Keratinocyte (primary cell): ENCODE data around the gene MGAT2. TPM values are rescaled to one million over a fixed set of nuclear protein-coding genes. Genes with fewer than 3 reads are reported as not detected.
A peak's percentile ranks its signal among the peaks of the same experiment; 100 is the strongest.

Experiments
- DNase-seq: peaks from one replicate; pipeline ENCODE4 v3.0.0-alpha.2; 2011; ENCODE audit warnings: low read depth, missing footprints, low spot score
- FAIRE-seq: peaks from 2 replicates; lab custom pipeline; 2011; peaks lifted over from hg19 to GRCh38; lab: Jason Lieb, UNC
- H2AFZ ChIP-seq: 2 replicates; pipeline ENCODE4 v1.6.0; 2012; ENCODE audit warnings: low read length, control low read depth, inconsistent platforms; ENCODE audit not compliant: control insufficient read depth
- H3K27ac ChIP-seq: 2 replicates; pipeline ENCODE4 v1.5.1; 2011; ENCODE audit warnings: low read length; ENCODE audit not compliant: control insufficient read depth, insufficient read depth
- H3K27me3 ChIP-seq: 3 replicates; pipeline ENCODE4 v1.6.0; 2011; ENCODE audit warnings: low read length; ENCODE audit not compliant: control insufficient read depth, insufficient read depth; ENCODE audit errors: extremely low read depth
- H3K36me3 ChIP-seq, 2 experiments: 2 replicates in 1 of 2; 3 replicates in 1 of 2; pipeline ENCODE4 v1.5.1; 2011; ENCODE audit warnings: low read length in 2 of 2, mild to moderate bottlenecking in 1 of 2; ENCODE audit not compliant: control insufficient read depth in 2 of 2, insufficient read depth in 2 of 2; ENCODE audit errors: extremely low read depth in 1 of 2
- H3K4me1 ChIP-seq: 3 replicates; pipeline ENCODE4 v1.5.1; 2011; ENCODE audit warnings: low read length; ENCODE audit not compliant: control insufficient read depth, insufficient read depth; ENCODE audit errors: extremely low read depth
- H3K4me2 ChIP-seq: 3 replicates; pipeline ENCODE4 v1.6.0; 2011; ENCODE audit warnings: low read depth, low read length; ENCODE audit not compliant: control insufficient read depth, insufficient read depth; ENCODE audit errors: extremely low read depth
- H3K4me3 ChIP-seq, 3 experiments: fragments of 200-600 bp in 1 of 3; sonication (generic) in 1 of 3; 2 replicates in 2 of 3; 3 replicates in 1 of 3; pipeline ENCODE4 v1.5.1; 2011 to 2016; ENCODE audit warnings: low read length in 3 of 3, mild to moderate bottlenecking in 3 of 3, control low read depth in 2 of 3, inconsistent platforms in 1 of 3, low read depth in 1 of 3, mixed read lengths in 1 of 3, mixed run types in 1 of 3, moderate library complexity in 1 of 3; ENCODE audit not compliant: control insufficient read depth in 2 of 3, insufficient read depth in 2 of 3; ENCODE audit errors: extremely low read depth in 1 of 3
- H3K79me2 ChIP-seq: 2 replicates; pipeline ENCODE4 v1.6.0; 2012; ENCODE audit warnings: low read length; ENCODE audit not compliant: control insufficient read depth, insufficient read depth
- H3K9ac ChIP-seq: 3 replicates; pipeline ENCODE4 v1.6.0; 2011; ENCODE audit warnings: low read length; ENCODE audit not compliant: control insufficient read depth, insufficient read depth; ENCODE audit errors: extremely low read depth
- H3K9me1 ChIP-seq: 3 replicates; pipeline ENCODE4 v1.6.0; 2011; ENCODE audit warnings: low read length; ENCODE audit not compliant: control insufficient read depth, insufficient read depth; ENCODE audit errors: extremely low read depth
- H3K9me3 ChIP-seq: 2 replicates; pipeline ENCODE4 v1.5.1; 2012; ENCODE audit warnings: low read depth, low read length; ENCODE audit not compliant: control insufficient read depth
- H4K20me1 ChIP-seq: 3 replicates; pipeline ENCODE4 v1.6.0; 2011; ENCODE audit warnings: low read length; ENCODE audit not compliant: control insufficient read depth, insufficient read depth; ENCODE audit errors: extremely low read depth
- CTCF ChIP-seq, 3 experiments: IDR thresholded peaks in 1 of 3; conservative IDR thresholded peaks in 1 of 3; optimal IDR thresholded peaks in 1 of 3; 2 replicates in 2 of 3; 3 replicates in 1 of 3; pipeline versions ENCODE3 to v1.5.1; 2011; ENCODE audit warnings: low read length in 3 of 3, mild to moderate bottlenecking in 3 of 3, moderate library complexity in 2 of 3, control low read depth in 1 of 3, inconsistent platforms in 1 of 3; ENCODE audit not compliant: insufficient read depth in 2 of 3; ENCODE audit errors: extremely low read depth in 1 of 3
- EZH2 ChIP-seq: IDR thresholded peaks from one replicate; pipeline ENCODE4 v1.6.1; 2012; ENCODE audit warnings: inconsistent platforms, mild to moderate bottlenecking, low read length, moderate library complexity
- dilution Hi-C: fragments of 300-500 bp; cut with MboI; formaldehyde crosslinking; loops from one replicate; pipeline ENCODE4 v1.7.0; 2020; ENCODE audit warnings: low sequenced_read_pairs; ENCODE audit not compliant: extremely low pct_ligation_motif_present
- polyA plus RNA-seq, 5 experiments: library from polyadenylated mRNA; depleted of rRNA in 3 of 5; stranded (reverse) in 3 of 5; stranded (forward) in 1 of 5; unstranded in 1 of 5; fragments of >200 nt; gene quantifications; 1 replicate in 1 of 5; 2 replicates in 3 of 5; 3 replicates in 1 of 5; pipeline versions ENCODE4 v1.2.1 to v1.2.3, GENCODE V29; 2011 to 2012; ENCODE audit warnings: missing spikeins in 2 of 5, low read depth in 1 of 5, low replicate concordance in 1 of 5

Gene MGAT2
- polyA plus RNA-seq, 1 donor (not counting 4 experiments of a cell fraction or from before 2014, with no cell fraction given), result 24.0 TPM

GRCh38 chr14:49598485-49599300 lies 21.9 kb upstream of the MGAT2 start, which contains the start of gene LRR1:
Gene LRR1, plus strand, starts transcription at chr14:49598940. Its CDS starts 81 bp downstream, at chr14:49599021.
- Histone ChIP-seq H3K36me3 (peaks cover 2 to 7% of the 10 kb centered on the region in 2 experiments), H3K9me3 (no peaks in the 10 kb centered on the region), H3K4me3 (peak within 1 kb of the TSS; percentile 82 to 92 (median 90)), H3K27me3 (no peaks in the 10 kb centered on the region), H3K4me2 (peak within 1 kb of the TSS; percentile 86), H4K20me1 (no peaks in the 10 kb centered on the region), H3K27ac (peak within 1 kb of the TSS; percentile 95), H3K4me1 (peaks cover 4% of the 10 kb centered on the region), H2AFZ (peak within 1 kb of the TSS; percentile 96), H3K79me2 (peaks cover 24% of the 10 kb centered on the region), H3K9ac (peak within 1 kb of the TSS; percentile 95), H3K9me1 (no peaks in the 10 kb centered on the region)
- no peak for DNase-seq
- TF ChIP-seq EZH2 (no peak), CTCF (optimal IDR thresholded peaks at IDR 0.05 in 1 of 3, IDR thresholded peaks at IDR 0.05 in 1 of 3, conservative IDR thresholded peaks at IDR 0.05 in 1 of 3; ENCODE audit: extremely low read depth in 1 of 3, insufficient read depth in 2 of 3, low read length in 3 of 3) (no peak)
- FAIRE-seq, result no peak
- dilution Hi-C loops, result no loop called here

DNA sequence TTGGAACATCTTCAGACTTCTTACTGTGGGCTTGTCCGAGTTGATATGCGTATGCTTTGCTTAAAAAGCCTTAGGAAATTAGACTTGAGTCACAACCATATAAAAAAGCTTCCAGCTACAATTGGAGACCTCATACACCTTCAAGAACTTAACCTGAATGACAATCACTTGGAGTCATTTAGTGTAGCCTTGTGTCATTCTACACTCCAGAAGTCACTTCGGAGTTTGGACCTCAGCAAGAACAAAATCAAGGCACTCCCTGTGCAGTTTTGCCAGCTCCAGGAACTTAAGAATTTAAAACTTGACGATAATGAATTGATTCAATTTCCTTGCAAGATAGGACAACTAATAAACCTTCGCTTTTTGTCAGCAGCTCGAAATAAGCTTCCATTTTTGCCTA lies 13.0 kb upstream of the MGAT2 start:
- dilution Hi-C loops, result no loop called here
- Histone ChIP-seq H3K79me2 (no peaks in the 10 kb centered on the region), H3K36me3 (peaks cover 2 to 14% of the 10 kb centered on the region in 2 experiments), H3K4me1 (no peaks in the 10 kb centered on the region), H3K4me2 (no peak overlapping the region), H3K27me3 (no peaks in the 10 kb centered on the region), H3K4me3 (no peak overlapping the region), H2AFZ (no peak overlapping the region), H3K9ac (no peak overlapping the region), H3K9me1 (no peaks in the 10 kb centered on the region), H3K9me3 (no peaks in the 10 kb centered on the region), H3K27ac (no peak overlapping the region), H4K20me1 (no peaks in the 10 kb centered on the region)
- DNase-seq (no peak), FAIRE-seq (no peak)
- TF ChIP-seq CTCF (optimal IDR thresholded peaks at IDR 0.05 in 1 of 3, IDR thresholded peaks at IDR 0.05 in 1 of 3, conservative IDR thresholded peaks at IDR 0.05 in 1 of 3; ENCODE audit: extremely low read depth in 1 of 3, insufficient read depth in 2 of 3, low read length in 3 of 3), result no peak
- no peak for TF ChIP-seq EZH2
